Calu3 (cell line): Measurements from ENCODE around the gene ATG4A. TPM values are rescaled to one million over a fixed set of nuclear protein-coding genes. Genes with fewer than 3 reads are reported as not detected.
A peak's percentile ranks its signal among the peaks of the same experiment; 100 is the strongest.

Experiments used
- BruUV-seq: library from RNA; stranded (reverse); fragments of 400-500 nt; replicated peaks from 2 replicates; lab custom pipeline; 2021; lab: Mats Ljungman, UMichigan
- CTCF ChIA-PET: fragments of 300-600 bp; sonication (Branson Sonifier 250); formaldehyde crosslinking; loops from one replicate; lab custom pipeline; 2022; ENCODE audit warnings: antibody characterized with exemption; lab: Charles Lee
- DNase-seq: peaks from one replicate; pipeline ENCODE4 v3.0.0; 2022
- H3K27ac Mint-ChIP-seq: one replicate; pipeline ENCODE4 v1.8.0; 2022; ENCODE audit warnings: mixed read lengths; ENCODE audit not compliant: unreplicated experiment
- H3K27me3 Mint-ChIP-seq: one replicate; pipeline ENCODE4 v1.8.0; 2022; ENCODE audit warnings: mixed read lengths; ENCODE audit not compliant: unreplicated experiment
- H3K36me3 Mint-ChIP-seq: one replicate; pipeline ENCODE4 v1.8.0; 2022; ENCODE audit warnings: mild to moderate bottlenecking, moderate library complexity, mixed read lengths; ENCODE audit not compliant: insufficient read depth, unreplicated experiment
- H3K4me1 Mint-ChIP-seq: one replicate; pipeline ENCODE4 v1.8.0; 2022; ENCODE audit warnings: mild to moderate bottlenecking, low read depth, mixed read lengths; ENCODE audit not compliant: unreplicated experiment
- H3K4me3 Mint-ChIP-seq: one replicate; pipeline ENCODE4 v1.8.0; 2022; ENCODE audit warnings: mild to moderate bottlenecking, low read depth, moderate library complexity, mixed read lengths; ENCODE audit not compliant: unreplicated experiment
- H3K9me3 Mint-ChIP-seq: one replicate; pipeline ENCODE4 v1.8.0; 2022; ENCODE audit warnings: low read depth, mixed read lengths; ENCODE audit not compliant: unreplicated experiment
- CTCF ChIP-seq: fragments of 200-600 bp; IDR thresholded peaks from one replicate; pipeline ENCODE4 v1.8.0; 2022; ENCODE audit warnings: antibody characterized with exemption; ENCODE audit not compliant: unreplicated experiment
- intact Hi-C: fragments of 100-400 bp; cut with micrococcal nuclease; formaldehyde crosslinking; loops from one replicate; pipeline ENCODE4 v1.10.0; 2022; ENCODE audit not compliant: unreplicated experiment
- total RNA-seq: library from RNA; stranded (reverse); gene quantifications from 2 replicates; pipeline ENCODE4 v1.2.3, GENCODE V29; 2022

ATG4A gene
- total RNA-seq, 1 experiment from 2014 or later = 9.8 TPM

- Mint-ChIP-seq H3K27ac (no peak overlapping the region), H3K36me3 (no peaks in the 10 kb centered on the region), H3K9me3 (no peaks in the 10 kb centered on the region), H3K4me1 (peaks cover 15% of the 10 kb centered on the region), H3K27me3 (no peaks in the 10 kb centered on the region), H3K4me3 (no peak overlapping the region)
- BruUV-seq = no TSS peak
- intact Hi-C loops = loop anchor here (5.0 to 10.0 kb wide), 3 partner anchors 34 to 414 kb away; no protein-coding TSS in a partner anchor
- CTCF ChIA-PET = interaction anchor here (1.0 to 1.9 kb wide), 3 partner anchors 20 to 49 kb away, joined by 4 to 16 read pairs (median 4); partner anchors contain the start of genes ATG4A and PSMD10
- peak; percentile 10 for DNase-seq
- no peak for TF ChIP-seq CTCF
Measured at GRCh38 chrX:108070891-108071290, 20.7 kb upstream of the ATG4A start.

GRCh38 chrX:108071578-108071977 is 20.0 kb upstream of the ATG4A start:
- peaks cover 15% of the 10 kb centered on the region for H3K4me1 Mint-ChIP-seq
- no peaks in the 10 kb centered on the region for H3K36me3 Mint-ChIP-seq
- DNase-seq = no peak
- no peak overlapping the region for H3K4me3 Mint-ChIP-seq
- H3K9me3 Mint-ChIP-seq = no peaks in the 10 kb centered on the region
- H3K27me3 Mint-ChIP-seq = no peaks in the 10 kb centered on the region
- TF ChIP-seq CTCF = no peak
- BruUV-seq = no TSS peak
- no peak overlapping the region for H3K27ac Mint-ChIP-seq
- intact Hi-C loops = loop anchor here (5.0 to 10.0 kb wide), 3 partner anchors 34 to 414 kb away; no protein-coding TSS in a partner anchor
- CTCF ChIA-PET = interaction anchor here (1.0 to 1.9 kb wide), 3 partner anchors 20 to 50 kb away, joined by 4 to 16 read pairs (median 4); partner anchors contain the start of genes ATG4A and PSMD10

- TF ChIP-seq CTCF = no peak
- DNase-seq = no peak
- Mint-ChIP-seq H3K4me1 (peaks cover 15% of the 10 kb centered on the region), H3K27me3 (no peaks in the 10 kb centered on the region), H3K36me3 (no peaks in the 10 kb centered on the region), H3K4me3 (no peak overlapping the region), H3K27ac (no peak overlapping the region), H3K9me3 (no peaks in the 10 kb centered on the region)
- BruUV-seq = no TSS peak
- intact Hi-C loops = loop anchor here (1.0 to 10.0 kb wide), 5 partner anchors 35 to 415 kb away; no protein-coding TSS in a partner anchor
- CTCF ChIA-PET = no interaction called here
Measured at GRCh38 chrX:108072746-108073145, 18.8 kb upstream of the ATG4A start.

GRCh38 chrX:108081110-108081509 is 10.5 kb upstream of the ATG4A start:
- CTCF ChIA-PET = no interaction called here
- no peak overlapping the region for H3K27ac Mint-ChIP-seq
- DNase-seq = no peak
- H3K4me3 Mint-ChIP-seq = no peak overlapping the region
- H3K9me3 Mint-ChIP-seq = no peaks in the 10 kb centered on the region
- BruUV-seq = no TSS peak
- H3K4me1 Mint-ChIP-seq = no peaks in the 10 kb centered on the region
- intact Hi-C loops = no loop called here
- no peaks in the 10 kb centered on the region for H3K27me3 Mint-ChIP-seq
- TF ChIP-seq CTCF = no peak
- no peaks in the 10 kb centered on the region for H3K36me3 Mint-ChIP-seq
